ENCODE data around the gene PPARGC1A. TPM values are rescaled to one million over a fixed set of nuclear protein-coding genes. Genes with fewer than 3 reads are reported as not detected.

The PPARGC1A gene
- total and polyA plus RNA-seq, 4 donors, result 7.7 to 34.6 (median 16.3) TPM

- Histone ChIP-seq H3K36me3 (ENCODE audit: control insufficient read depth in 4 of 4, insufficient read depth in 3 of 4, low read depth in 1 of 4, low read length in 3 of 4) (no peaks in the 10 kb centered on the region), H3K4me3 (ENCODE audit: low read depth in 1 of 3, low read length in 3 of 3) (no peak overlapping the region), H3K9me3 (ENCODE audit: control insufficient read depth in 4 of 4, low read length in 3 of 4) (no peaks in the 10 kb centered on the region), H3K27me3 (ENCODE audit: control insufficient read depth in 4 of 4, insufficient read depth in 4 of 4, low read length in 3 of 4) (no peaks in the 10 kb centered on the region), H3K9ac (ENCODE audit: low read depth in 1 of 2, low read length in 2 of 2) (no peak overlapping the region), H3K27ac (ENCODE audit: low read depth in 1 of 2, low read length in 2 of 2) (no peak overlapping the region), H3K4me1 (ENCODE audit: control insufficient read depth in 4 of 4, insufficient read depth in 4 of 4, low read length in 3 of 4) (peaks cover 2 to 25% (median 13%) of the 10 kb centered on the region in 4 donors)
- no peak for DNase-seq (ENCODE audit: low spot score)
- TF ChIP-seq JUND (IDR thresholded peaks at IDR 0.05) (no peak), ZBTB33 (IDR thresholded peaks at IDR 0.05) (no peak), FOXA1 (IDR thresholded peaks at IDR 0.05) (no peak), RAD21 (IDR thresholded peaks at IDR 0.05) (no peak), HNF4A (conservative IDR thresholded peaks at IDR 0.05) (no peak), RXRA (IDR thresholded peaks at IDR 0.05) (no peak), HNF4G (IDR thresholded peaks at IDR 0.05) (no peak), ATF3 (IDR thresholded peaks at IDR 0.05) (no peak), GABPA (IDR thresholded peaks at IDR 0.05 in 1 of 2, conservative IDR thresholded peaks at IDR 0.05 in 1 of 2) (no peak), REST (IDR thresholded peaks at IDR 0.05) (no peak), MAX (IDR thresholded peaks at IDR 0.05) (no peak), EGR1 (IDR thresholded peaks at IDR 0.05; ENCODE audit: low read depth in 2 of 2) (no peak), SP1 (IDR thresholded peaks at IDR 0.05) (no peak), NR2F2 (IDR thresholded peaks at IDR 0.05) (no peak), YY1 (IDR thresholded peaks at IDR 0.05) (no peak), TAF1 (conservative IDR thresholded peaks at IDR 0.05) (no peak)
- 95% methylated on average over 4 of the region's 4 CpGs for WGBS
Measured at GRCh38 chr4:23924556-23924955, 34.7 kb upstream of the PPARGC1A start.

GRCh38 chr4:23923840-23924239 lies 34.0 kb upstream of the PPARGC1A start:
- H3K27ac ChIP-seq (ENCODE audit: low read depth in 1 of 2, low read length in 2 of 2), result no peak overlapping the region
- no peak for TF ChIP-seq NR2F2 (IDR thresholded peaks at IDR 0.05)
- TF ChIP-seq YY1 (IDR thresholded peaks at IDR 0.05), result no peak
- no peak for TF ChIP-seq SP1 (IDR thresholded peaks at IDR 0.05)
- TF ChIP-seq RAD21 (IDR thresholded peaks at IDR 0.05), result peak; percentile 35 to 91

More at GRCh38 chr4:23923840-23924239, 34.0 kb upstream of the PPARGC1A start:
- Histone ChIP-seq H3K36me3 (ENCODE audit: control insufficient read depth in 4 of 4, insufficient read depth in 3 of 4, low read depth in 1 of 4, low read length in 3 of 4) (no peaks in the 10 kb centered on the region), H3K9me3 (ENCODE audit: control insufficient read depth in 4 of 4, low read length in 3 of 4) (no peaks in the 10 kb centered on the region), H3K4me3 (ENCODE audit: low read depth in 1 of 3, low read length in 3 of 3) (no peak overlapping the region), H3K4me1 (ENCODE audit: control insufficient read depth in 4 of 4, insufficient read depth in 4 of 4, low read length in 3 of 4) (peaks cover 2 to 25% (median 13%) of the 10 kb centered on the region in 4 donors), H3K9ac (ENCODE audit: low read depth in 1 of 2, low read length in 2 of 2) (no peak overlapping the region), H3K27me3 (ENCODE audit: control insufficient read depth in 4 of 4, insufficient read depth in 4 of 4, low read length in 3 of 4) (no peaks in the 10 kb centered on the region)
- no peak for DNase-seq (ENCODE audit: low spot score)

All from liver (tissue), 9 donors.